ENCODE data around the gene SIL1.

DNA sequence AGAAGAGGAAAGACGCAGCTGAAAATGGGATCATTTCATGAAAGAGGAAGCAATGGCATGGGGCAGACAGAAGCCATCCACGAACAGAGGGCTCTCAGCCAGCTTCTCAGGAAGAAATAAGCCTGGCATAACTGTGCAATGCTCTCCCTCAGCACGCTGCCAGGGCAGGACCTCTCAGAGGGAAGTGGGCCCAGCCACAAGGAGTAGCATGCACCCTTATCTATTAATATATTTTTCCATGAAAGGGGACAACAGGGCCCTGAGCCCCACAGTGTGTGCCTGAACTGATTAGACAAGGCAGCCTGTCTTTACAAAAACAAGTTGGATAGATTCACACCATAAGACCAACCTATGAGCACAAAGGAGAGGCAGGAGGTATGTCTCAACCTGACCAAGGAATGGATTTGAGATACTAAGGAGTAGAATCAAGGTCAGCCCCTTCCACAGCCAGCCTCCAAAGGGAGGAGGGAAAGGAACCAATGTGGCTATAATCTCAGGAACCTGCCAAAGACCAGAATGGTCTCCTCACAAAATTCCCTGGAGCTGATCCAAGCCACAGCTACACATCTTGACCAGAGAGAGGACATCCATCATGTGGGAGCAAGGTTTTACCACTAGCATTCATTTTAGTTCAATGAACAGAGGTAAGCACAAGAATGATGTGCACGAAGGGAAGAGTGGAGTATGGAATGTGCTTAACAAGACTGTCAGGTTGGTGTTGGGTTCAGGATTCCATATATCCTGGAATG is 154.8 kb downstream of the SIL1 start:
- TF ChIP-seq, protein P1, sequence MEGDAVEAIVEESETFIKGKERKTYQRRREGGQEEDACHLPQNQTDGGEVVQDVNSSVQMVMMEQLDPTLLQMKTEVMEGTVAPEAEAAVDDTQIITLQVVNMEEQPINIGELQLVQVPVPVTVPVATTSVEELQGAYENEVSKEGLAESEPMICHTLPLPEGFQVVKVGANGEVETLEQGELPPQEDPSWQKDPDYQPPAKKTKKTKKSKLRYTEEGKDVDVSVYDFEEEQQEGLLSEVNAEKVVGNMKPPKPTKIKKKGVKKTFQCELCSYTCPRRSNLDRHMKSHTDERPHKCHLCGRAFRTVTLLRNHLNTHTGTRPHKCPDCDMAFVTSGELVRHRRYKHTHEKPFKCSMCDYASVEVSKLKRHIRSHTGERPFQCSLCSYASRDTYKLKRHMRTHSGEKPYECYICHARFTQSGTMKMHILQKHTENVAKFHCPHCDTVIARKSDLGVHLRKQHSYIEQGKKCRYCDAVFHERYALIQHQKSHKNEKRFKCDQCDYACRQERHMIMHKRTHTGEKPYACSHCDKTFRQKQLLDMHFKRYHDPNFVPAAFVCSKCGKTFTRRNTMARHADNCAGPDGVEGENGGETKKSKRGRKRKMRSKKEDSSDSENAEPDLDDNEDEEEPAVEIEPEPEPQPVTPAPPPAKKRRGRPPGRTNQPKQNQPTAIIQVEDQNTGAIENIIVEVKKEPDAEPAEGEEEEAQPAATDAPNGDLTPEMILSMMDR (conservative IDR thresholded peaks at IDR 0.05 in 1 of 2, IDR thresholded peaks at IDR 0.05 in 1 of 2; ENCODE audit: low read depth in 1 of 2, low read length in 2 of 2): no peak
- no peak for TF ChIP-seq EZH2 (IDR thresholded peaks at IDR 0.05; ENCODE audit: low read length, missing control alignments)

Data from fibroblast of lung (primary cell).